Naive thymus-derived CD8-positive, alpha-beta T cell (primary cell): ENCODE results near the gene MAMDC4. TPM values are rescaled to one million over a fixed set of nuclear protein-coding genes. Genes with fewer than 3 reads are reported as not detected.
"Not testable (repeated sequence)": the region's sequence is repeated elsewhere in the genome, so short reads cannot be mapped to it uniquely, and the experiment has no call there.

Experiments used
- ATAC-seq, 2 donors: fragments of 150-1000 bp; cut with Tn5 transposase in 1 of 2; sonication (Bioruptor Pico), chemical (Tn5 transposase) in 1 of 2; 1 replicate in 1 of 2; 2 replicates in 1 of 2; pipeline ENCODE4 v1.10.0; 2021; ENCODE audit warnings: mild to moderate bottlenecking in 2 of 2, moderate library complexity in 2 of 2
- POLR2A ChIA-PET: fragments of 350-600 bp; sonication (Branson Sonifier 250); formaldehyde crosslinking; loops from one replicate; lab custom pipeline; 2021; ENCODE audit warnings: antibody characterized with exemption; lab: Charles Lee
- DNase-seq, 10 donors: peaks; one replicate each; pipeline versions ENCODE4 v3.0.0 to v3.0.0-alpha.2; 2020 to 2022
- H3K27ac Mint-ChIP-seq, 10 donors: one replicate each; pipeline ENCODE4 v1.8.0; 2020 to 2022; ENCODE audit warnings: mild to moderate bottlenecking in 10 of 10, mixed read lengths in 10 of 10, moderate library complexity in 4 of 10, inconsistent platforms in 1 of 10
- H3K27me3 Mint-ChIP-seq, 5 donors: one replicate each; pipeline ENCODE4 v1.8.0; 2021 to 2022; ENCODE audit warnings: mixed read lengths in 5 of 5
- H3K36me3 Mint-ChIP-seq, 3 donors: one replicate each; pipeline ENCODE4 v1.8.0; 2020 to 2022; ENCODE audit warnings: mixed read lengths in 3 of 3, mild to moderate bottlenecking in 2 of 3, inconsistent platforms in 1 of 3
- H3K4me1 Mint-ChIP-seq, 4 donors: one replicate each; pipeline ENCODE4 v1.8.0; 2021 to 2022; ENCODE audit warnings: mixed read lengths in 4 of 4
- H3K4me3 Mint-ChIP-seq, 10 donors: one replicate each; pipeline ENCODE4 v1.8.0; 2020 to 2022; ENCODE audit warnings: mild to moderate bottlenecking in 10 of 10, mixed read lengths in 10 of 10, moderate library complexity in 6 of 10, inconsistent platforms in 1 of 10
- H3K9me3 Mint-ChIP-seq, 9 donors: one replicate each; pipeline ENCODE4 v1.8.0; 2020 to 2022; ENCODE audit warnings: mixed read lengths in 9 of 9, mild to moderate bottlenecking in 3 of 9, inconsistent platforms in 1 of 9, moderate library complexity in 1 of 9
- polyA plus RNA-seq, 3 donors: library from polyadenylated mRNA; unstranded; fragments of 300-500 nt; fragmentation: Illumina TruSeq; gene quantifications; one replicate each; pipeline ENCODE4 v1.2.3, GENCODE V29; 2021
- total RNA-seq, 8 experiments: library from RNA in 2 of 8; stranded (reverse) in 2 of 8; gene quantifications; one replicate each; pipeline ENCODE4 v1.2.3 and lab custom pipeline; 2021 to 2026

The MAMDC4 gene
- total and polyA plus RNA-seq, 5 experiments from 2014 or later, result 0.14 to 7.5 (median 3.3) TPM; not detected in 1

DNA sequence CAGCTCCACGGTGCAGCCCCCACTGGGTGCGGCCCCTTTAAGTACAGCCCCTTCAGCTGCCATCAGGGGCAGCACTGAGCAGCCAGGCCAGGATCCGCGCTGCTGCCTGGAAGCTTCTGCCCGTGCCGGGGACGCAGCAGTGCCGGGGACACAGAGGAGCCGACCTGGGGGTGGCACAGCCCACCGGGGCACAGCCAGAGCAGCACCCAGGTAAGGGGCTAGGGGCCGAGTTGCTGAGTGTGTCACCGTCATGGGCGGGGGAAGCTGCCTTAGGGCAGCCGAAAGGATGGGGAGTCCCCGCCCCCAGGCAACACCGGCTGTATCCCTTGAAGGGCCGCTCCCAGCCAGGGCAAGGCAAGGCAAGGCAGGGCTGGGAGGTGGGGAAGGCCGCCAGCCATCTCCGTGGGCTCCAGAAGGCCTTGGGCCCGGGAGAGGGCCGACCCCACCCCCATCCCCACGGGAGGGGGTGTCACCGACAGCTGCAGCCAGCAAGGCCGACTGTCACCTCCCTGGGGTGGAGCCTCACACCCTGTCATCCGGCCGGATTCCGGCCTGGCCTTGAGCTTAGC is 9.7 kb upstream of the MAMDC4 start, which contains the start of gene AJM1:
AJM1 (plus strand) TSS at position 99 of the 569 bp plus-strand sequence. CDS start 1,937 bp downstream, outside the sequence.
- H3K36me3 Mint-ChIP-seq, result peaks cover 0 to 13% (median 0%) of the 10 kb centered on the region in 3 donors
- peaks cover 11 to 23% (median 16%) of the 10 kb centered on the region in 4 donors for H3K4me1 Mint-ChIP-seq
- peak within 1 kb of the TSS; percentile 75 to 94 (median 84) for H3K4me3 Mint-ChIP-seq
- not testable (repeated sequence) for H3K9me3 Mint-ChIP-seq
- POLR2A ChIA-PET, result interaction anchor here (0.6 to 3.8 kb wide), 10 partner anchors 22 to 193 kb away, joined by 3 to 17 read pairs (median 4); partner anchors contain the start of genes PAXX, RABL6 and TRAF2
- ATAC-seq (peak; percentile 88 to 91), DNase-seq (peak; percentile 67 to 86 (median 78))
- peaks cover 0 to 20% (median 2%) of the 10 kb centered on the region in 5 donors for H3K27me3 Mint-ChIP-seq
- peak within 1 kb of the TSS in 6 of 10 donors; percentile 43 to 82 (median 69) for H3K27ac Mint-ChIP-seq

DNA sequence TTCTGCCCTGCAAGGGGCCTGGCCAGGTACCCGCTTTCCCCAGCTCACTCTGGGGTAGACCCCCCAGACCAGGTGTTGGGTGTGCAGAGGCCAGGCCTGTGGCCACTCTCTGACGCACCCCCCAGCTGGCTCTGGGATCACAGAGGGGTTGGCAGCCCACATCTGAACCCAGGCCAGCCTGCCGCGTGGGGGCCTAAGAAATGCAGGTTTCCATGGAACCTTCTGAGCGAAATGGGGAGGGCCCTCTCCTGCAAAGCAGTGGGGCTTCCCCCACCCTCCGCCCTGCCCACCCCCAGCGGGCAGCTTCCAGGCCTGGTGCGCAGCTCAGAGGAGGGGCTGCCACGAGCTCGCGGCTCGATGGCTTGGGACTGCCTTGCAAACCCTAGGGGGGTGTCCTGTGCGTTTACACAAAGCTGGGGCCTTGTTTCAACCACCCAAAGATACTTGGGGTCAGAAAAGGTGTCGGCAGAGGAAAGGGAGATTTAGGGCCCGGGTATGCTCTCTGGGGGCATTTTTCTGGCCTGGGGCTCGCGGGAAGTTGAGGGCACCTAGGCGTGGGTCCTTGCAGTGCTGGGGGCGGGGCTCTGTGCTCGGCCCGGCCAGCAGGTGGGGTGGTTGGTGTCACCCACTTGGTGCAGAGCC is 8.9 kb upstream of the MAMDC4 start:
- not testable (repeated sequence) for H3K9me3 Mint-ChIP-seq, ATAC-seq, DNase-seq
- Mint-ChIP-seq H3K36me3 (peaks cover 0 to 13% (median 0%) of the 10 kb centered on the region in 3 donors), H3K27ac (peak overlapping the region in 6 of 10 donors; percentile 24 to 73 (median 66)), H3K4me1 (peaks cover 13 to 29% (median 23%) of the 10 kb centered on the region in 4 donors), H3K4me3 (peak overlapping the region; percentile 48 to 80 (median 70)), H3K27me3 (peaks cover 0 to 26% (median 2%) of the 10 kb centered on the region in 5 donors)
- POLR2A ChIA-PET, result interaction anchor here (1.0 to 3.8 kb wide), 7 partner anchors 34 to 192 kb away, joined by 3 to 17 read pairs (median 5); partner anchors contain the start of genes RABL6 and TRAF2

DNA sequence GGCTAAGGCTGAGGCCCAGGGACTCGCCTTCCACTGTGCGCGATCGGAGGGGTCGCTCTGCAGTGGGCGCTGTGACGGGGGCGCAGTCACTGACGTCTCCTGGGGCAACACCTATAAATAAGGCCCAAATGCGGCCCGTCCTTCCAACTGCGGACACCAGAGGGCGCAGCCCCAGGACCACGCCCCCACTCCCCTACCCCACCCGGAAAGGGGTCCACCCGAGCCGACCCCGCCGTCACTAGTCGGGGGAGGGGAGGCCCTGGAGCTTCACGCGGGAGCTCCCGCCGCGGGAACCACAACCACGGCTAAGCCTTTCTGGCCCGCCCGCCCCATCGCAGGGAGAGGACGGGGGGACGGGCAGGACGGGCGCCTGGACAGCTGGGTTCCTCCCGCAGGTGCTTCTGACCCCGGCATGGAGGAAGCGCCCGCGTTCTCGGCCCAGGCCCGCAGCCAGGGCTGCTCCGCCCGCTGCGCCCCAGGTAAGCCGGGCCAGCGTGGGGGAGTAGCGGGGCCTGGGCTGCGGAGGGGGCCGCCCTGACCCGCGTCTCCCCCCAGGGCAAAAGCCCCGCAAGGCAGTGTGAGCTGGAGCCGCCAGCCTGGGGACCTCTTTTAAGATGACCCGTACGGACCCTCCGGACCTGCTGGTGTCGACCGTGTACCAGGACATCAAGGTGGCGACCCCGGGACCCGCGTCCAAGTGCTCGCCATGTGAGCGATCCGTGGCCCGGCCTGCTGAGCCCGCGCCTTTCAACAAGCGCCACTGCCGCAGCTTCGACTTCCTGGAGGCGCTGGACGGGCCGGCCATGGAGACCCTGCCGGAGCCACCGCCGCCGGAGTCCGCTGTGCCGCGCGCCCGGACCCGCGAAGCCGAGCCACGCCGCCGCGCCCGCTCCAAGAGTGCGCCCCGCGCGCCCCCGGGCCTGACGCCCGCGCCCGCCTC is 8.1 kb upstream of the MAMDC4 start:
- not testable (repeated sequence) for H3K36me3 Mint-ChIP-seq, H3K9me3 Mint-ChIP-seq
- peak; percentile 8 to 26 for ATAC-seq
- Mint-ChIP-seq H3K27ac (peak overlapping the region in 6 of 10 donors; percentile 24 to 73 (median 66)), H3K27me3 (peaks cover 0 to 27% (median 2%) of the 10 kb centered on the region in 5 donors), H3K4me1 (peaks cover 13 to 31% (median 24%) of the 10 kb centered on the region in 4 donors), H3K4me3 (peak overlapping the region; percentile 48 to 80 (median 70))
- POLR2A ChIA-PET, result interaction anchor here (1.2 to 3.8 kb wide), 2 partner anchors 44 to 191 kb away, joined by 3 to 17 read pairs; no protein-coding TSS in a partner anchor
- peak; percentile 39 to 78 (median 58) for DNase-seq

DNA sequence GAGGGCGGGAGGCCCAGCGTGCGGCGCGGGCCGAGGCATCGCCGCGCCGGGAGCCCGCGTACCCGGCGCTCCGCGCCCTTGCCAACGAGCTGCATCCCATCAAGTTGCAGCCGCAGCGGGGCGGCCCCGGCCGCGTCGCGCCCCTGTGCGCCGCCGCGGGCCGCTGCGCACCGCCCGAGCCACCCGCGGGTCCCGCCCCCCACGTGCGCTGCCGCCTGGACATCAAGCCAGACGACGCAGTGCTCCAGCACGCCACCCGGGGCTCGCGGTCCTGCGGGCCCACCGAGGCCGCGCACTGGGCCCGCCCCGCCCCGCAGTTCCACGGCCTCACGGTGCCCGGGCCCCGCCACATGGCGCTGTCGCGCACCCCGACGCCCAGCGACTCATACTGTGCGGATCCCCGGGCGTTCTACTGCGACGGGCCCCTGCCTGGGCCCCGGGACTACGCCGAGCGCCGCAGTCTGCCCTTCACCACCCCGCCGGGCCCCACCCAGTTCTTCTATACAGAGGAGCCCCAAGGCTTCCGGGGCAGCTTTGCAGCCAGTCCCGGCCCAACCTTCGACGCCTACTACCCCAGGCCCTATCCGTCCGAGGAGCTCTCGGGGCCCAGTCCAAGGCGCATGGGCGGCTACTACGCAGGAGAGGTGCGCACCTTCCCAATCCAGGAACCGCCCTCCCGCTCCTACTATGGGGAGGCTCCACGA is 7.2 kb upstream of the MAMDC4 start:
- DNase-seq, result no peak
- POLR2A ChIA-PET, result interaction anchor here (3.8 kb wide), 1 partner anchor 190 kb away, joined by 17 read pairs; no protein-coding TSS in a partner anchor
- ATAC-seq, result no peak
- H3K36me3 Mint-ChIP-seq, result peaks cover 0 to 2% (median 0%) of the 10 kb centered on the region in 3 donors
- H3K4me3 Mint-ChIP-seq, result peak overlapping the region in 8 of 10 donors; percentile 7 to 69 (median 26)
- H3K4me1 Mint-ChIP-seq, result peaks cover 12 to 33% (median 24%) of the 10 kb centered on the region in 4 donors
- H3K27ac Mint-ChIP-seq, result no peak overlapping the region
- peaks cover 0 to 29% (median 2%) of the 10 kb centered on the region in 5 donors for H3K27me3 Mint-ChIP-seq
- H3K9me3 Mint-ChIP-seq, result no peaks in the 10 kb centered on the region

DNA sequence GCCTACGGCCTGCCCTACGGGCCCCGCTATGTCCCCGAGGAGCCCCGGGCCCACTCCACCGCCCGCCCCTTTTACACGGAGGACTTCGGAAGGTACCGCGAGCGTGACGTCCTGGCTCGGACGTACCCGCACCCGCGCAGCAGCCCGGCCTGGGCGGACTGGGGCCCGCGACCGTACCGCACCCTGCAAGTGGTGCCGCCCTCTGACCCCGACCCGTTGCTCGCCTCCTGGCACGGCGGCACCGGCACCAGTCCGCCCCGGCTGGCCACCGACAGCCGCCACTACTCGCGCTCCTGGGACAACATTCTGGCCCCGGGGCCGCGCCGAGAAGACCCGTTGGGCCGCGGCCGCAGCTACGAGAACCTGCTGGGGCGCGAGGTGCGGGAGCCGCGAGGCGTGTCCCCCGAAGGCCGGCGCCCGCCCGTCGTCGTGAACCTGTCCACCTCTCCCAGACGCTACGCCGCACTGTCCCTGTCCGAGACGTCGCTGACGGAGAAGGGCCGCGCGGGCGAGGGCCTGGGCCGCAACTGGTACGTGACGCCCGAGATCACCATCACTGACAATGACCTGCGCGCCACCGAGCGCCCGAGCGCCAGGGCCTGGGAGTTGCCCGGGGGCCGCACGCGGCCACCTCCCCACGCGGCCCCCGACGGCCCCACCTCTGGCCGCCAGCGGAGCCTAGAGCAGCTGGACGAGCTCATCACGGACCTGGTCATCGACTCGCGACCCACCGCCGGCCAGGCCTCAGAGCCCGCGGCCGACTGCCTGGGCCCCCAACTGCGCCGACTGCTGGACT is 6.5 kb upstream of the MAMDC4 start:
- ATAC-seq (no peak), DNase-seq (no peak)
- H3K36me3 Mint-ChIP-seq, result no peaks in the 10 kb centered on the region
- H3K9me3 Mint-ChIP-seq, result no peaks in the 10 kb centered on the region
- peak overlapping the region in 7 of 10 donors; percentile 11 to 69 (median 33) for H3K4me3 Mint-ChIP-seq
- peaks cover 10 to 33% (median 23%) of the 10 kb centered on the region in 4 donors for H3K4me1 Mint-ChIP-seq
- POLR2A ChIA-PET, result interaction anchor here (3.8 kb wide), 1 partner anchor 189 kb away, joined by 17 read pairs; no protein-coding TSS in a partner anchor
- H3K27ac Mint-ChIP-seq, result no peak overlapping the region
- H3K27me3 Mint-ChIP-seq, result peaks cover 0 to 29% (median 2%) of the 10 kb centered on the region in 5 donors

DNA sequence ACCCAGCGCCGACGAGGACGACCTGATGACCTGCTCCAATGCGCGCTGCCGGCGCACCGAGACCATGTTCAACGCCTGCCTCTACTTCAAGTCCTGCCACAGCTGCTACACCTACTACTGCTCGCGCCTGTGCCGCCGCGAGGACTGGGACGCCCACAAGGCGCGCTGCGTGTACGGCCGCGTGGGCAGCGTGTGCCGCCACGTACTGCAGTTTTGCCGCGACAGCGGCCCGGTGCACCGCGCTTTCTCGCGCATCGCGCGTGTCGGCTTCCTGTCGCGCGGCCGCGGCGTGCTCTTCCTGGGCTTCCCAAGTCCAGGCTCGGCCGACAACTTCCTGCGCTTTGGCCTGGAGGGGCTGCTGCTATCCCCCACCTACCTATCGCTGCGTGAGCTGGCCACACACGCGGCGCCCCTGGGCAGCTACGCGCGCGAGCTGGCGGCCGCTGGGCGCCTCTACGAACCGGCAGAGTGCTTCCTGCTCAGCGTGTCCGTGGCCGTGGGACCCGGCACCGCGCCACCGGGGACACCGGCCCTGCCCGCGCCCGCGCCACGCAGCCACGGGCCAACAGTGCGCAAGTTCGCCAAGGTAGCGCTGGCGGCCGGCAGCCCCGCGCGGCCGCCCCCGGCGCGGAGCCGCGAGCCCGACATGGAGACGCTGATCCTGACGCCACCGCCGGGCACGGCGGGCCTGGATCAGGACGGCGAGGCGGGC is 5.6 kb upstream of the MAMDC4 start:
- Mint-ChIP-seq H3K4me3 (peak overlapping the region in 5 of 10 donors; percentile 25 to 86 (median 54)), H3K27ac (peak overlapping the region in 1 of 10 donors; percentile 67), H3K9me3 (no peaks in the 10 kb centered on the region), H3K4me1 (peaks cover 10 to 29% (median 23%) of the 10 kb centered on the region in 4 donors), H3K36me3 (no peaks in the 10 kb centered on the region), H3K27me3 (peaks cover 0 to 29% (median 2%) of the 10 kb centered on the region in 5 donors)
- POLR2A ChIA-PET, result interaction anchor here (0.6 to 1.5 kb wide), 4 partner anchors 19 to 355 kb away, joined by 3 to 6 read pairs (median 4); partner anchors contain the start of genes EDF1 and TRAF2
- DNase-seq (no peak), ATAC-seq (no peak)

DNA sequence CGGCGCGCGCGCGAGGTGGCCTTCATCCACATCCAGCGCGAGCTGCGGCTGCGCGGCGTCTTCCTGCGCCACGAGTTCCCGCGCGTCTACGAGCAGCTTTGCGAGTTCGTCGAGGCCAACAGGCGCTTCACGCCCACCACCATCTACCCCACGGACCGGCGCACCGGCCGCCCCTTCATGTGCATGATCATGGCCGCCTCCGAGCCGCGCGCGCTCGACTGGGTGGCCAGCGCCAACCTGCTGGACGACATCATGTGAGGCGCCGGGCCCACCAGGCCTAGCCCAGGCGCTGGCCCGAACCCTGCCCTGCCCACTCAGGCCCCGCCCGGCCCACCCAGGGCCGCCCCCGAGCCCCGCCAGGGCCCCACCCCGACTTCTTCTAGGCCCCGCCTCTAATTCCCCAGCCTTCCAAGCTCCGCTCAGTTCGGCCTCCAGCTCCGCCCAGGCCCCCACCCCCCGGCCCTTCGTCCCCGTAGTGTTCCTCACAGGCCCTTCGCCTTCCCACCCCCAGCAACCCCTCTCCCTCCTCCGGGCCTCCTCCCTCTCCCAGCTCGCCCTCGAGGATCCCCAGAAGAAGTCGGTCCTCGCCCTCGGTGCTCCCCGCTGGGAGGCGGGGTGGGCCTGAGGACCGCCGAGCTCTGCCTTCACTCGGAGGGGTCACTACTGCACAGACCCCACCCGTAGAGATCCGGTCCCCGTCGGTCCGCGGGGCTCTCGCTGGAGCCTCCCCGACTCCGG is 4.9 kb upstream of the MAMDC4 start:
- ATAC-seq, result no peak

DNA sequence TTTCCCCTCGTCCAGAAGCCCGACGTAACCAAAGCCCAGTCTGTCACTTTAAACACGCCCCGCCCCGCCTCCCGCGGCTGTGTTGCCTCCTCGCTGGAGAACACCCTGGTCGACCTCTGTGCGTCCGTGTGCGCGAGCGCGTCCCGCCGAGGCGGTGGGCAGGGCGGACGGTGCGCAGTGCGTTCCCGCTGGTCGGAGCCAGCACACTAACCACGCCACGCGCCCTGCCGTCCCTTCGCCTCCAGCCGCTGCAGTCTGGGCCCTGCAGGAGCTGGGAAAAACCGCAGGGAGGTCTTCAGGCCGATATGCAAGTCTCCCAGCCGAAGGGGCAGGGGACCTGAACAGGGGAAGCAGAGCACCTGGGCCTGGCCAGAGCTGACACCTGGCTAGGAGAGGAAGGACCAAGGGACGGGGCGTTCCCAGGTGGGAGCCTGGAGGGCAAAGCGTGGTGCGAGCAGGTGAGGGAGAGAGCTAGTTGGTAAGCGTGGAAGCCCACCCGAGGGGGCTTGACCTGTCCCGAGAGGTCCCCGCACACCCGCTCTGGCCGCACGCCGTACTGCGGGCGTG is 4.2 kb upstream of the MAMDC4 start:
- POLR2A ChIA-PET, result interaction anchor here (0.5 to 1.5 kb wide), 5 partner anchors 9 to 214 kb away, joined by 3 to 6 read pairs (median 4); partner anchors contain the start of gene TRAF2
- no peaks in the 10 kb centered on the region for H3K9me3 Mint-ChIP-seq
- peaks cover 5 to 23% (median 17%) of the 10 kb centered on the region in 4 donors for H3K4me1 Mint-ChIP-seq
- DNase-seq, result peak; percentile 27 to 78 (median 50)
- peaks cover 0 to 27% (median 2%) of the 10 kb centered on the region in 5 donors for H3K27me3 Mint-ChIP-seq
- peak overlapping the region; percentile 63 to 91 (median 86) for H3K4me3 Mint-ChIP-seq
- ATAC-seq, result no peak
- H3K36me3 Mint-ChIP-seq, result no peaks in the 10 kb centered on the region
- peak overlapping the region in 4 of 10 donors; percentile 72 to 90 (median 76) for H3K27ac Mint-ChIP-seq

More for the DNA sequence above, 4.9 kb upstream of the MAMDC4 start:
- Mint-ChIP-seq H3K4me1 (peaks cover 7 to 25% (median 20%) of the 10 kb centered on the region in 4 donors), H3K9me3 (no peaks in the 10 kb centered on the region), H3K4me3 (peak overlapping the region; percentile 63 to 91 (median 86)), H3K27me3 (peaks cover 0 to 29% (median 2%) of the 10 kb centered on the region in 5 donors), H3K27ac (peak overlapping the region in 3 of 10 donors; percentile 72 to 90 (median 79)), H3K36me3 (no peaks in the 10 kb centered on the region)
- peak in 1 of 10 donors; percentile 31 for DNase-seq
- POLR2A ChIA-PET, result interaction anchor here (0.5 to 1.5 kb wide), 6 partner anchors 9 to 213 kb away, joined by 3 to 6 read pairs (median 4); partner anchors contain the start of genes EDF1 and TRAF2
